HG02973 (cell line): ENCODE results near the gene AEBP2.
A peak's percentile ranks its signal among the peaks of the same experiment; 100 is the strongest.

Experiments
- ATAC-seq: cut with Tn5 transposase; IDR thresholded peaks from one replicate; pipeline ENCODE4 v1.9.1; 2021; ENCODE audit warnings: moderate library complexity; ENCODE audit not compliant: unreplicated experiment

Gene AEBP2

GRCh38 chr12:19546611-19547162 is 107.4 kb downstream of the AEBP2 start:
- ATAC-seq = no peak

GRCh38 chr12:19547271-19547671 is 108.0 kb downstream of the AEBP2 start:
- no peak for ATAC-seq

- ATAC-seq = no peak
Measured at GRCh38 chr12:19548834-19549233, 109.5 kb downstream of the AEBP2 start.

GRCh38 chr12:19550626-19551025 is 111.3 kb downstream of the AEBP2 start:
- peak; percentile 51 for ATAC-seq

- ATAC-seq = peak; percentile 80
Measured at GRCh38 chr12:19552441-19553097, 113.3 kb downstream of the AEBP2 start.

- no peak for ATAC-seq
Measured at GRCh38 chr12:19553175-19553574, 113.9 kb downstream of the AEBP2 start.

- no peak for ATAC-seq
Measured at GRCh38 chr12:19561411-19561961, 122.2 kb downstream of the AEBP2 start.
